A172 (cell line): Measurements from ENCODE around the gene CCDC195. TPM values are rescaled to one million over a fixed set of nuclear protein-coding genes. Genes with fewer than 3 reads are reported as not detected.
"Not testable (repeated sequence)": the region's sequence is repeated elsewhere in the genome, so short reads cannot be mapped to it uniquely, and the experiment has no call there.

Experiments
- DNase-seq: peaks from one replicate; pipeline ENCODE4 v3.0.0-alpha.2; 2015; ENCODE audit warnings: low spot score
- total RNA-seq: library from RNA; depleted of rRNA; stranded (reverse); fragments of >200 nt; shearing (Covaris generic); gene quantifications from 2 replicates; pipeline ENCODE4 v1.2.3, GENCODE V29; 2014; rRNA removed

CCDC195 gene
- total RNA-seq, 1 experiment from 2014 or later, result not detected

DNA sequence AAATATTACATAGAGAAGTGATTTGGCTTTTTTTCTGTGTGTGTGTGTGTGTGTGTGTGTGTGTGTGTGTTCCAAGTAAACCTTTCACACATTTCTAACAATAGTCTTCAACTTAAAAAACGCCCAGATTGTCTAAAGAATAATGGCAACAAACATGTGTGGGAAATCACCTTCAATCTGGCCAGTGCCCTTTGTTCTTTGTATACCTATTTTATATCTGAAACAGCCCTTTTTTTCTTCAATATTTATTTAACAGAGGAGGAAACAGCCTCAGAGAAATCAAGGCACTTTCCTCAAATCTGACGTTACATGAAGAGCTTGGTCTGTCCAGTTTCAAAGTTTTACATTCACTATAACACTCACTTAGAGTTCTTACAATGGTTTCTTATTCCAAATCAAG is 25.3 kb downstream of the CCDC195 start:
- DNase-seq, result no peak

GRCh38 chr2:224689539-224689938 is 26.6 kb downstream of the CCDC195 start:
- DNase-seq, result no peak

DNA sequence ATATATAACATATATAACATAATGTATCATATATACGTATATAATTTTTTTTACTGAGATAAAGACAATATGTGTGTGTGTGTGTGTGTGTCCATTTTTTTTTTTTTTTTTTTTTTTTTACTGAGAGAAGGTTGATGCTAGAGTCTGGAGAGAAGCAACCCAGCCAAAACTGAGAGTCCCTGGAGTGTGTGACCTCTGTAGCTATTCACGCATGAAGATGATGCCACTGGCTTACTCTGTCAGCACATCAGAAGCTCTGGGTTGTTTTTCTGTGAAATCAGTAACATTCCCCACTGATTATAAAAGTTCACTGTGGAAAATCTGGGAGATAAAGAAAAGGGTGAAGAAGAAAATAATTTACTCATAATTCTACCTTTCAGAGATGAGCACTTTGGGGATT is 27.2 kb downstream of the CCDC195 start:
- DNase-seq, result no peak

GRCh38 chr2:224687156-224687555 is 29.0 kb downstream of the CCDC195 start:
- no peak for DNase-seq

DNA sequence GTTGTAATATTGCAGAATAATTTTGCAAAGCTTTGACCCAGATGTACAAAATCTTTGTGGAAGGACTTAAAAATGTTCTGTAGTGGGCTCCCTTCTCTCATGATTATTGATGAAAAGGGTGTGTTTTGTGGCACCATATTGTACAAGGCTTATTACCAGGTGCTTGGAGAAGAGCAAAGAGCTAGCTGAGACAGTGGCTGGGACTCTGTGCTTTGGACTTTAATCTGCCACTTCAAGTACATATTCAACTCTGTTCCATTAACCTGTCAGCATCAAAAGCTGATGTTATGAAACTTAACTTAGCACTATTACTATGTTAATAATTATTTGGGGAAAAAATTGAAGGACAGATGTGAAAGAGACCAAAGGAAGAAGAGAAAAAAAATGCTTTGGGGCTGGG is 31.0 kb downstream of the CCDC195 start:
- no peak for DNase-seq

- no peak for DNase-seq
Observed at GRCh38 chr2:224682134-224682533, 34.0 kb downstream of the CCDC195 start.

GRCh38 chr2:224671731-224672130 is 44.4 kb downstream of the CCDC195 start:
- DNase-seq, result no peak

DNA sequence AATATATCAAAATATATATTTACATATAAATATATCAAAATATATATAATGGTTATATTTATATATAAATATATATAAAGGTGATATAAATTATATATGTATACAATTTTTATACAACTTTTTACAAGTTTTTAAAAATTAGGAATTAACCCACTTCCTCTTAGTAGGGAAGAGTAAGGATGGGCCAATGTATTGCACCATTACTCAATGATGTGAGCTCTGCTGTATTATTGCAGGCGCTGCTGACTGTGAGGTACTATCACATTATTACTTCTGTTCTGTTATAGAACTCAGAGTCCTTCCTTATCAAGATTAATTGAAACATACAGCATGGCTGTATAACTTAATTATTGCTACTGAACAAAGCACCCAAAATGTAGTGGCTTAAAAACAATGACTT is 46.0 kb downstream of the CCDC195 start:
- DNase-seq, result no peak

- no peak for DNase-seq
Observed at GRCh38 chr2:224669449-224669848, 46.7 kb downstream of the CCDC195 start.

DNA sequence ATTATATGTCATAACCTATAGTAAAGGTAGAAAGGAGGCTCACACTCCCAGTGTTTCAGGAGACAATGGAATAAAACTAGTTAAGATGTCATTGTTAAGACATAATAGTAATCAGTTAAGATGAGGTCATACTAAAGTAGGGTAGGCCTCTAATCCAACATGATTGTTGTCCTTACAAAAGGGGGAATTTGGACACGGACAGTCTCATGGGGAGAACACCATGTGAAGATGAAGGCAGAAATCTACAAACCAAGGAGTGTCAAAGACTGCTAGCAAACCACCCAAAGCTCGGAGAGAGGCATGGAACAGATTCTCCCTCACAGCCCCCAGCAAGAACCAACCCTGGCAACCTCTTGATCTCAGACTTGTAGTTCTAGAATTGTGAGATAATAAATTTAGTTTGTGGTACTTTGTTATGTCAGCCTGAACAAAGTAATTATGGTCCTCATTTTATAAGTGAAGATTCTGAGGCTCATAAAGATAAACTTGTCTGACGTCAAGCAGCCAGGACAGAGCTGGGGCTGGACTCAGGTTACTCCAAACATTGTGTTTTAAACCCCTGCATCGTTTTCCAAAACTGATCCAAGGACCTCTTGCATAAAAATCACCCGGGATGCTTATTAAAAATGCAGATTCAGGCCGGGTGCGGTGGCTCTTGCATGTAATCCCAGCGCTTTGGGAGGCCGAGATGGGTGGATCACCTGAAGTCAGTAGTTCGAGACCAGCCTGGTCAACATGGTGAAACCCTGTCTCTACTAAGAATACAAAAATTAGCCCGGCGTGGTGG is 47.8 kb downstream of the CCDC195 start:
- no peak for DNase-seq

DNA sequence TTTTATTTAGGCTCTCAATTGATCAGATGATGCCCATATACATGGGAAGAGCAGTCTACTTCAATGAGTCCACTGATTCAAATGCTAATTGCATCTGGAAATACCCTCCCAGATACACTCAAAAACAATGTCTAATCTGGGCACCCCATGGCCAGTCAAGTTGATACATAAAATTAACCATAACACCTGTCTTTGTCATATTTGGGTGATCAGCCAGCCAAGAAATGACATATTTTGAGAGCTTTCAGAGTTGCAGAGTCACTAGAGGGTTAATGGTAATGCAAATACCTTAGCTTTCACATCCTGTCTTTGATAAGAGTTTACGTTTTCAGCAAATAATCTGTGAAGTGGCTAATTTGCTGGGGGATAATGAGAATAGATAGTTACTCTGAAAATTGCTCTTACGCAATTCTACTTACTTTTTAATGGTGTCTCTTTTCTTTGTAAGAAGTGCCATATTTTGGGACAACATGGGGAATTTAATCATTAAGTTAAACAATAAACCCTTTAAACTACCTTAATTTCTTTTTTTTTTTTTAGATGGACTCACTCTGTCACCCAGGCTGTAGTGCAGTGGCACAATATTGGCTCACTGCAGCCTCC is 49.1 kb downstream of the CCDC195 start:
- no peak for DNase-seq

DNA sequence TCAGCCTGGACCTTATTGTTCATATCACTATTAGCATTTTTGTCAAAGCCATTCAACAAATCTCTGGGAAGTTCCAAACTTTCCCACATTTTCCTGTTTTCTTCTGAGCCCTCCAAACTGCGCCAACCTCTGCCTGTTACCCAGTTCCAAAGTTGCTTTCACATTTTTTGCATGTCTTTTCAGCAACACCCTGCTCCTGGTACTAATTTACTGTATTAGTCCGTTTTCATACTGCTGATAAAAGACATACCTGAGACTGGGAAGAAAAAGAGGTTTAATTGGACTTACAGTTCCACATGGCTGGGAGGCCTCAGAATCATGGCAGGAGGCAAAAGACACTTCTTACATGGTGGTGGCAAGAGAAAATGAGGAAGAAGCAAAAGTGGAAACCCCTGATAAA is 52.8 kb downstream of the CCDC195 start:
- not testable (repeated sequence) for DNase-seq

DNA sequence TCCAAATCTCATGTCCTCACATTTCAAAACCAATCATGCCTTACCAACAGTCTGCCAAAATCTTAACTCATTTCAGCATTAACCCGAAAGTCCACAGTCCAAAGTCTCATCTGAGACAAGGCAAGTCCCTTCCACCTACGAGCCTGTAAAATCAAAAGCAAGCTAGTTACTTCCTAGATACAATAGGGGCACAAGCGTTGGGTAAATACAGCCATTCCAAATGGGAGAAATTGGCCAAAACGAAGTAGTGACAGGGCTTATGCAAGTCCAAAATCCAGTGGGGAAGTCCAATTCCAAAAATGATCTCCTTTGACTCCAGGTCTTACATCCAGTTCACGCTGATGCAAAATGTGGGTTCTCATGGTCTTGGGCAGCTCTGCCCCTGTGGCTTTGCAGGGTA is 54.5 kb downstream of the CCDC195 start:
- not testable (repeated sequence) for DNase-seq

- DNase-seq, result no peak
Observed at GRCh38 chr2:224659714-224660113, 56.5 kb downstream of the CCDC195 start.

DNA sequence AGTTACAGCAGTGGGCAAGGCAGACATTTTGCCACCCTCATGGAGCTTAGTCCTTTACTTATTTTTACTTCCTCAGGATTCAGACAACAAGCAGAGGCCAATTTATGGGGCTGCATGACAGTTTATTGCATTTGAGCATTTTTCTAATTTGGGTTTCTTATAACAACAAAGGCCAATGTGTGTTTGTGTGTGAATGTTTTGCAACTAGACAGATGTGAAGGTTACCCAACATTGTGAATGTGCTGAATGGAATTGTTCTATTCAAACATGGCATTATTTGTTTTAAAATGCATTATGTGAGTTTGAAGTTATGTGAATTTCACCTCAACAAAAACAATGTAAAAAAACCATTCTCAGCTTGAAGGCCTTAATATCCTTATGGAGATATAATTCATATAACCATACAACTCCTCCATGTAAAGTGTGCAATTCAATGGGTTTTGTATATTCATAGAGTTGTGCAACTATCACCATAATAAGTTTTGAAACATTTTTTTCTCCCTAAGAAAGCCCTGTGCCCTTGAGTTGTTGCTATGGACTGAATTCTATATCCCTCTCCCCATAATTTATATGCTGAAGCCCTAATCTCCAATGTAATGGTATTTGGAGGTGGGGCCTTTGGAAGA is 57.3 kb downstream of the CCDC195 start:
- no peak for DNase-seq

DNA sequence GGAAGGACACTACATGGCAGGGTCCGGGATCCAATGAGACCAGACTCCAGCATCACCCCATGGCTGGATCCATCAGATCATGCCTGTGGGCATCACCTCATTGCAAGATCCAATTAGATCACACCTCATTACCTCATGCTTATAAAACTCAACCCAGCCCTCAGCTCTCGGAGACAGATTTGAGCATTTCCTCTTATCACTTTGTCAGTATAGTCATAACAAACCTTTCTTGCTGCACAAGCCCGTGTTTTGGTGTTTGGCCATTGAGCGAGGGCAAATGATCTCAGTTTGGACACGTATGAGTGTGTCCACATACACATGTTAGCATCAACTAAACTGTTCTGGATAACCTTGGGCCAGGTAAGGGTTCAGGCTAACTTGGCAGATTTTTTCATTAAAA is 58.8 kb downstream of the CCDC195 start:
- DNase-seq, result no peak

DNA sequence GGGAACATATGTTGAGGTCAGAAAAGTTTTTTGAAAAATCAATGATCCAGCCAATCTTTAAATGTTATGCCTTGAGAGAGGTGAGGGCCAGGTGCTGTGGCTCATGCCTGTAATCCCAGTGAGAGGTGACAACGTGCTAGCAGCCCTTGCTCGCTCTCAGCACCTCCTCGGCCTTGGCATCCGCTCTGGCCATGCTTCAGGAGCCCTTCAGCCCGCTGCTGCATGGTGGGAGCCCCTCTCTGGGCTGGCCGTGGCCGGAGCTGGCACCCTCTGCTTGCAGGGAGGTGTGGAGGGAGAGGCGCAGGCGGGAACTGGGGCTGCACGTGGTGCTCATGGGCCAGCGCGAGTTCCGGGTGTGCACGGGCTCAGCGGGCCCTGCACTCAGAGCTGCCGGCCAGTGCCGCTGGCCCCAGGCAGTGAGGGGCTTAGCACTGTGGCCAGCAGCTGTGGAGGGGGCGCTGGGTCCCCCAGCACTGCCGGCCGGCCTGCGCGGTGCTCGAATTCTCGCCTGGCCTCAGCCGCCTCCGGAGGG is 61.1 kb downstream of the CCDC195 start:
- no peak for DNase-seq

Other genes starting within 250 kb of the CCDC195 start
- gene CUL3, start 131.0 kb downstream of the CCDC195 start, total RNA-seq, result 80.2 and 114 TPM in 2 replicates